HS-27A (cell line): ENCODE results near the gene DPEP2.
"Not testable (repeated sequence)": the region's sequence is repeated elsewhere in the genome, so short reads cannot be mapped to it uniquely, and the experiment has no call there.

ENCODE experiments used
- DNase-seq: peaks from one replicate; pipeline ENCODE4 v3.0.0-alpha.2; 2012; ENCODE audit warnings: low read depth, missing footprints

DPEP2 gene

DNA sequence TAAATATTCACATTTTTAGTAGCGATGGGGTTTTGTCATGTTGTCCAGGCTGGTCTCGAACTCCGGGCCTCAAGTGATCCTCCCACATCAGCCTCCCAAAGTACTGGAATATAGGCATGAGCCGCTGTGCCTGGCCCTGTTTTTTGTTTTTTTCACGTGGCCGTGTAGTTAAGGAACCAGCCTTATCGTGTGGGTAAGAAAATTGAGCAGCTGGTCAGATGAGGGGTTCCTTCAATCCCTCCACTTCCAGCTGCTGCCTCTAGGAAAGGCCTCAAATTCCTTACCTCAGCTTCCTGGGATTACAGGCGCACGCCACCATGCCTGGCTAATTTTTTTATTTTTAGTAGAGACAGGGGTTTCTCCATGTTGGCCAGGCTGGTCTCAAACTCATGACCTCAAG lies 5.9 kb upstream of the DPEP2 start:
- no peak for DNase-seq

DNA sequence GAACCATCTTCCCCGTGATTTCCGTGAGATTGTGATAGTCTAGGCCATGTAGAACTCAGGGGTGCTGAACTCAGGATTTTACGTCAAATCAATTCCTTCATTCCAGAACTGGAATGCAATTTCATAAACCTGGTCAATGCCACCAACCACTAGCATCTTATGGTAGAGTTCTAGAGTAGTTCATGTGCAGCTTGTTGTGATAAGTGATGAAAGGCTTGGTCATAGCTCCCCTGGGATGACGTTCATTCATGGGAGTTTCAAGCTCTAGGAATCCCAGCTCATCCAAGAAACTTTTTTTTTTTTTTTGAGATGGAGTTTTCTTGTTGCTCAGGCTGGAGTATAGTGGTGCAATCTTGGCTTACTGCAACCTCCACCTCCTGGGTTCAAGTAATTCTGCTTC lies 3.7 kb upstream of the DPEP2 start:
- no peak for DNase-seq

DNA sequence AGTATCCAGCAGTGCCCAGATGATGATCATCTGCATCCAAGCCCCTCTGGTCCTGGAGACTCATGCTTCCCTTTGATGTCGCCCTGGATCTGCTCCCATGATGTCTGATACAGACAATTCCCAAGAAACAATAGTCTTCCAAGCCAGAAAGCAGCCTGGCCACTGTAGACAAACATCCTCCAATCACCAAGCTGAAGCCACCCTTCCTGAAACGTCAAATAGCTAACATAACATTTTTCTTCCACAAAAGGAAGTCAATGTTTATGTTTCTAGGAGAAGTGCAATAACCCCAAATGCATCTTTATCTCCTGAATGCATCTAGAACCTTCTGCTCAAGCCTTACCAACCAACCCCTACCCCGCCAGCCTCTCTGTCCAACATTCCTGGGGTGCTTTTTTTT lies 1.2 kb upstream of the DPEP2 start:
- no peak for DNase-seq

DNA sequence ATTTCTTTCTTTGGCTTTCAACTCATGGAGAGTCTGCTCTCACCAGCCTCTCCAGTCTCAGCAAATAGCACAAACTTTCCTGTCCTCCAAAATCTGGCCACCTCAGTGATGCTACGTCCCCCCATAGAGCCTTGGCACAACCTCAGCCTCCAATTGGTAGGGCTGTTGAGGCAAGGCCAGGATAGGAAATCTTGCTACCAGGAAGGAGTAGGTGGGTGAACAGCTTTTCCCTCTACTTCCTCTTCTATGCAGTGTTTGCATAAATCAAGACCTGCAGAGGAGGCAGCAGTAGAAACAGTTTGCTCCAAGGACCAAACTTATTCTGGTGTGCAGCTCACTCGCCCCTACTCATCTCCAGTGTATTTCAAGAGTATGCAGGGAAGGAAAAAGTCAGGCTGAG lies 701 bp upstream of the DPEP2 start:
- DNase-seq = no peak

DNA sequence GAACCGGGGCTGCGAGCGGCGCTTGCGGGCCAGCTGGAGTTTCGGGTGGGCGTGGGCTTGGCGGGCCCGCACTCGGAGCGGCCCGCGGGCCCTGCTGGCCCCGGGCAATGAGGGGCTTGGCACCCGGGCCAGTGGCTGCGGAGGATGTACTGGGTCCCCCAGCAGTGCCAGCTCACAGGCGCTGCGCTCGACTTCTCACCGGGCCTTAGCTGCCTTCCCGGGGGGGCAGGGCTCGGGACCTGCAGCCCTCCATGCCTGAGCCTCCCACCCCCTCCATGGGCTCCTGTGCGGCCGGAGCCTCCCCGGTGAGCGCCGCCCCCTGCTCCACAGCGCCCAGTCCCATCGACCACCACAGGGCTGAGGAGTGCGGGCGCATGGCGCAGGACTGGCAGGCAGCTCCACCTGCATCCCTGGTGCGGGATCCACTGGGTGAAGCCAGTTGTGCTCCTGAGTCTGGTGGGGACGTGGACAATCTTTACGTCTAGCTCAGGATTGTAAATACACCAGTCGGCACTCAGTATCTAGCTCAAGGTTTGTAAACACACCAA lies 979 bp downstream of the DPEP2 start:
- DNase-seq = not testable (repeated sequence)

DNA sequence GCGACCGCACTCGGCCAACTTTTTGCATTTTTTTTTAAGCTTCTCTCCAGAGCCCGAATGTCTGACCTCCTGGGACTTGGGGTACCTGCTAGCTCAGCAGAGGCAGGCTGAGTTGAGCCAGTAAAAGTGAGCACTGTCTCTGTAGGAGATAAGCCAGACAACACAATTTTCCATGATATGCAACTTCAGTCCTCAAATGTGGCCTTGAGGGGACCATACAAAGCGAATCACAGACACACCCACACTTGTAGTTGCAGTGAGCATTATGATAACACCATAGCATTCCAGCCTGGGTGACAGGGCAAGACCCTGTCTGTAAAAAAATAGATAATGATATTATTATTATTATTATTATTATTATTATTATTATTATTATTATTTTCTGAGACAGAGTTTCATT lies 2.6 kb downstream of the DPEP2 start:
- DNase-seq = no peak

DNA sequence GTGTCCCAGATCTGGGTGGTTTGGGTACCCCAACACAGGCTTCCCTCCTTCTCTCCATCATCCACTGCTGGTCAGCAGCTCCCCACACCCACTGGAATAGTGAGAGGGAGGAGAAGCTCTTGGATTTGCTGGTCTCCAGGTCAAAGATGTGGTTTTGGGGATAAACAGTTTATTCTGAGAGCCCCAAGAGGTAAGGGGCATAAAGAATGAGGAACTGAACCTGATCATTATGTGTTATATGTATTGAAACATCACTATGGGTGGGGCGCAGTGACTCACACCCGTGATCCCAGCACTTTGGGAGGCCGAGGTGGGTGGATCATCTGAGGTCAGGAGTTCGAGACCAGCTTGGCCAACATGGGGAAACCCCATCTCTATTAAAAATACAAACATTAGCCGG lies 3.9 kb downstream of the DPEP2 start:
- no peak for DNase-seq

DNA sequence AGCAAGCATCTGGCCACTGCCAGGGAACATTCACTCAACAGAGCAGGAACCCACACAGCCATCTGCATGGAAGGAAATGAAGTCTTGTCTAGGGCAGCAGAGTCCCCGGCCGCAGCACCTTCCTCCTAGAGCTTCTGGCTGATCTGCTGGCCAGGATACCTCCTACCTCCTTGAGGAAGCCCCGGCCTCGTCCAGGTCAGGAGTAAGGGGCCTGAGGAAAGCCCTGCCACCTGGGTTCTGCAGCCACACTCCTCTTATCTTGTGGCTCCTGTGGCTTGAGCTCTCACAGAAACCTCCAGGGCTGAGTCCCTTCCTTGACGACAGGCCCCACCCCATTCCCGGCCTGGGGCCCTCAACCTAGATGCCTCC lies 5.3 kb downstream of the DPEP2 start:
- not testable (repeated sequence) for DNase-seq

DNA sequence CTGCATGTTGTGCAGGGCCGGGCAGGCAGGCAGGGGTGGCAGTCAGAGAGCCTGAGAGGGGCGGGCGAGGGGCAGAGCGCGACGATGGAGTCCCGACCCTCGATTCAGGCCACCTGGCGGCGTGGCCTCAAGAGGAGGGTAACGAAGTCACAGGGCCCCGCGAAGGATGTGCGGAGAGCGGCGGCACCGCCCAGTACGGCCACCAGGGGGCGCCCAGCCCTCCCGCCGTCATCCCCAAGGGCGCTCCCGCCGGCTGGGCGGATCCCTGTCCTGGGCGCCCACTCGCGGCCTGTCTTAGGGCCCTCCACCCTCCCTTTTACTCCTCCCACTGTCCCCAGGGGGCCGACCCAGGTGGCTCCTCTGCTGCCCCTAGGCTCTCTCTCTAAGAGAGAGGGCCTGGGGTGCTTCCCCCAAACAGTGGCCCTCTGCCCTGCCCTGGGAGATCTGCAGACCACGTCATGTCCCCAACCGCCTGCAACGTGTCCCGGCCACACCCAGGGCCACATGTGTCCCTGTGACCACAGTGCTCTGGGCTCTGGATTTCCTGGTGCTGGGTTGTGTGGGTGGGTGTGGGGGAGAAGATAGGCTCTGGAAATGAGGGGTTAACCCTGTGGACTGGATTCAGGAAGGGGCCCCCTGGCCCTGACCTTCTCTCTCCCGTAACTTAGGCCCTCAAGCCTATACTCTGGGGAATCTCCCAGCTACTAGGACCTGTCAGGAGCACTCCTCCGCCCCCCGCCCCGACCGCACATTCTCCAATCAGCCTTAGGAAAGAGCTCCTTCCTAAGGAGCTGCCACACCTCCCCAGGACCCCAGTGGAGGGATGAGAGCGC lies 5.9 kb downstream of the DPEP2 start:
- DNase-seq = no peak

DNA sequence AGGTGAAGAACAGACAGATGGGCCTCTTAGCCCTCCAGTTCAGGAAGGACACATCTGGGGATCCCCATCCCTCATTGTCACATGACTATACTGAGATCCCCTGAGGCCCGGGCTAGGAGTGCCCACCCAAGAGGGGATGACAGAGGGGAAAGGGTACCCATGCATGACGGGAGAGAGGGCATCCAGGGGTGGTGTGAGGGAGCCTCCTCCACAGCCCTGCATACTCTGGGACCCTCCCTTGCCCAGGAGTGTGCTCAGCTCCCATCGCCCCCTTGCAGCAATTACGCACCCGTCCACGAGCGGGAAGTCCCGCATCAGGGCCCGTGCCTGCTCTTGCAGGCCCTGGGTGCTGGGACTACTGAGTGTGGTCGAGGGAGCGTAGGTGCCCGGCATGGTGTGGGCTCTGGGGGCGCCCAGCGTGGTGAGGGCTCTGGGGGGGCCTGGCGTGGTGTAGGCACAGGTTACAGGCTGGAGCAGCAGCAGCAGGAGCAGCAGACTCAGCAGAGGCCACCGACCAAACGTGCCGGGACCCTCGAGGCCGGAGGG lies 6.5 kb downstream of the DPEP2 start:
- DNase-seq = no peak

DNA sequence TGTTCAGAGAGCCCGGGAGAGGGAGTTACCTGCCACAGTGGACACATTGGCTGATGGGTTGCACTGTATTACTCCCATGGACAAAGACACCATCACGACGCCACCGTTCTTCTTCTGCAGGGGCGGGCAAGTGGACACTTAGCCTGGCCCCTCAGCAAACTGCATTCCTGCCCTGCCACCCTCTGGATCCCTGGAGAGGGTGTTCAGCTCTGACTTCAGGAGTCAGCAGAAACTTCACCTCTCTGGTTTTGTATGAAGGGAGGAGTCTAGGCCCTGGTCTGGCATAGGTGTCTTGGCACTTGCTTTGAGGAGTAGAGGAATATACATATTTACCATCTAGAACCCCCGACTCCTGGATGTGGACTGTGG lies 9.3 kb downstream of the DPEP2 start:
- no peak for DNase-seq

DNA sequence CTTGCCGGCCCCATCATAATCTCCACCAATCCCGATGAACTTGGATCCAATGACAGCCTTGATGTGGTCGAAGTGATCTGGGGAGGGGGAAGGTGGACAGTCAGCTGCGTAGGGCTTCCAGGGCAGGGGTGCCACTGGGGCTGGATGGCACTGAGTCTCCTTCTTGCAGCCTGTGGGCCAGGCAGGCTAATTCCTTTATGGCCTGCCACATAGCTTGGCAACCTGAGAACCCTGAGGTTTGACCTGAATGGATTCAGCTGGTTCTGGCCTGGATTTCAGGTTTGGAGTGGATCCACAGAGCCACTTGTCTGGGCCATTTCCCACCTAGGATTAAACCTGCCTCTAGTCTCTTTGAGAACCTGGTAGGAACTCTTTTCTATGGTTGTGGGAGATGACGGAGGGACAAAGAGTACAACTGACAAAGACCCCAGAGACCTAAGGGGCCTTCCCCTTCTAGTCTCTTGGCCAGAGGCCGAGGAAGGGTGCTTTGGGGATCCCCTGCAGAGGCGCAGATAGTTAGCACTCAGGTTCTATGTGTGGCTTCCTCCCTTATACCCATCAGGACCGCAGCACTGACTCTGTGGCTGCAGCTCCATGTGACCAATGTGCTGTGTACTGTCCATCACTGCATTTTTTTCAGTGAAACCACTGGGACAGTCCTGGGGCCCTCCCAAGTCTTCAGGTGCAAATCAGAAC lies 9.8 kb downstream of the DPEP2 start:
- no peak for DNase-seq

DNA sequence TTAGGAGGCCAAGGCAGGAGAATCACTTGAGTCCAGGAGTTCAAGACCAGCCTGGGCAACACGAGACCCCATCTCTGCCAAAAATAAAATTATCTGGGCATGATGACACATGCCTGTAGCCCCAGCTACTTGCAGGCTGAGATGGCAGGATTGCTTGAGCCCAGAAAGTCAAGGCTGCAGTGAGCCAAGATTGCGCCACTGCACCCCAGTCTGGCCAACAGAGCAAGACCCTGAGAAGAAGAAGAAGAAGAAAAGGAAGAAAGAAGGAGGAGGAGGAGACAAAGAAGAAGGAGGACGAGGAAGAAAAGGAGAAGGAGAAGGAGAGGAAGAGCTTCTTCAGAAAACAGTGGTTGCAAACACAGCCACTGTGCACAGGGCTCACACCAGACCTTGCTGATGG lies 10.6 kb downstream of the DPEP2 start:
- DNase-seq = no peak

DNA sequence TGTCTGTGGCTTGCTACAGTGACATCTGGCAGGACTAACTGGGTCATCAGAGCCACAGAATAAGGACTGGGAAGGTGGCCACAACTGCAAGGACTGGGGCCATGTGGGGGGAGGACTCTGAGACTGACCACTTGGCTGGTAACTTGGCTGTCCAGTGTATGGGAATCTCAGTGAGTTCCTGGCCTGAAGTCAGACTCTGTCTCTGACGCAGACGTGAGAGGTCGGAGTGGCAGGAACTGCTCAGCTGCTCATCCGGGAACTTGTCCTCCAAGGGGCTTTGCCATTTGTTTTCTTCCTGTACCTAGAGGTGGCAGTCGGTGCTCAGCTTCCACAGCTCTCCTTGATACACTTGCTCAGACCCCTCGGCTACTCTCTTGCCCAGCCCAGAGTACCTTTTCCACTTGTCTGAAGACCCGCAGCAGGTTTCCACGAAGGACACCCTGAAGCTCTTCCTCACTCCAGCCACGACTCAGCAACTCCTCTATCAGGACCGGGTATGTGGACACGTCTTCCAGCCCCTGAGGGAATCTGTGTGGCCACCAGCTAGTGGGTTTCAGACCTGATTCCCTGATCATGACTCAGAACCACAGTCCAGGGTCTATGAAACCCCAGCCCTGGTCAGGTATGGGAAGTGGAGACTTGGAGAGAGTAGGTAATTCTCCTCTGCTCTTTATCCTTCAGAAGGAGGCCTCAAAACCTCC lies 11.7 kb downstream of the DPEP2 start:
- no peak for DNase-seq

DNA sequence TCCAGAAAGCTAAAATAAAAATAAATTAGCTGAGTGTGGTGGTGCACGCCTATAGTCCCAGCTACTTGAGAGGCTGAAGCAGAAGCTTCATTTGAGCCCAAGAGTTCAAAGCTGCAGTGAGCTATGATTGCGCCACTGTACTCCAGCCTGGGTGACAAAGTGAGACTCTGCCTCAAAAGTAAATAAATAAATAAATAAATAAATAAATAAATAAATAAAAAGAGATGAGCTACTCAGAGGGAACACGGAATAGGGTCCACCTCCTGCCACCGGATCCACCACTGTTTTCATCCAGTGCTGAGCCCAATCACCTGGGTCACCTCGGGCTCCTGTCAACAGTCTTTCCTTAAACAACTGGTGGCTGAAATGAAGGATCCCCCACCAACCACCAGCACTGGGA lies 12.3 kb downstream of the DPEP2 start:
- DNase-seq = no peak

DNA sequence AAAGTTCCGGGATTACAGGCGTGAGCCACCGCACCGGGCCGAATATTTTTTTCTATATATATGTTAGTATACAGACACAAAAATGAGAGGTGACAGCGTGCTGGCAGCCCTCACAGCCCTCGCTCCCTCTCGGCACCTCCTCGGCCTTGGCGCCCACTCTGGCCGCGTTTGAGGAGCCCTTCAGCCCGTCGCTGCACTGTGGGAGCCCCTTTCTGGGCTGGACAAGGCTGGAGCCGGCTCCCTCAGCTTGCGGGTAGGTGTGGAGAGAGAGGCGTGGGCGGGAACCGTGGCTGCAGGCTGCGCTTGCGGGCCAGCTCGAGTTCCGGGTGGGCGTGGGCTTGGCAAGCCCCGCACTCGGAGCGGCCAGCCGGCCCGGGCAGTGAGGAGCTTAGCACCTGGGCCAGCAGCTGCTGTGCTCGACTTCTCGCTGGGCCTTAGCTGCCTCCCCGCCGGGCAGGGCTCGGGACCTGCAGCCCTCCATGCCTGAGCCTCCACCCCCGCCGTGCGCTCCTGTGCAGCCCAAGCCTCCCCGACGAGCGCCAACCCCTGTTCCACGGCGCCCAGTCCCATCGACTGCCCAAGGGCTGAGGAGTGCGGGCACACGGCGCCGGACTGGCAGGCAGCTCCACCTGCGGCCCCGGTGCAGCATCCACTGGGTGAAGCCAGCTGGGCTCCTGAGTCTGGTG lies 17.1 kb downstream of the DPEP2 start:
- DNase-seq = no peak

DNA sequence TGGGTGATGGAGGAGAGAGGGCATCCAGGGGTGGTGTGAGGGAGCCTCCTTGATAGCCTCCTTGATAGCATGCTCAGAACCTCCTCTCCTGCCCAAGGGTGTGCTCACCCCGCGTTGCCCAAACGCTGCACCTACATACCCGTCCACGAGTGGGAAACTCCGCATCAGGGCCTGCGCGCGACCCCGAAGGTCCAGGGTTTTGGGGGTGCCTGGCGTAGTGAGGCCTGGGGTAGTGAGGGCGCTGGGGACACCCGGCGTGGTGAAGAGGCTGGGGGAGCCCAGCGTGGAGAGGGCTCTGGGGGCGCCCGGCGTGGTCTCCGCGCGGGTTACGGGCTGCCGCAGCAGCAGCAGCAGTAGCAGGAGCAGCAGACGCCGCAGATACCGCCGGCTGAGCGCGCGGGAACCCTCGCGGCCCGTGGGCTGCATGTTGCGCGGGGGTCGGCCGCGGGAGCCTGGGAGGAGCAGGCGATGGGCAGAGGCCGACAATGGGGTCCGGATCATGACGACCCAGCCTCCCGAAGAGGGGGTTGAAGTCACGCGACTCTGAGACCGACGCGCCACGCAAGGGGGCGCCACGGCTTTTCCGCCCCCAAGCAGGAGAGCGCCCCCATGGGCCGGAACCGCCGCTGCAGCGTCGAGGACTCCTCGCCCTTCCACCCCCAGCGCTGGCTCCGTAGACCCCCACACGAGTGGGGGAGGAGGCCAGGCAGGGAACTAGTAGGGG lies 19.2 kb downstream of the DPEP2 start, which contains the start of gene DPEP3:
Gene DPEP3, minus strand, starts transcription at position 545 of the 724 bp plus-strand sequence. Its CDS starts 119 bp downstream, at position 426.
- DNase-seq = no peak

DNA sequence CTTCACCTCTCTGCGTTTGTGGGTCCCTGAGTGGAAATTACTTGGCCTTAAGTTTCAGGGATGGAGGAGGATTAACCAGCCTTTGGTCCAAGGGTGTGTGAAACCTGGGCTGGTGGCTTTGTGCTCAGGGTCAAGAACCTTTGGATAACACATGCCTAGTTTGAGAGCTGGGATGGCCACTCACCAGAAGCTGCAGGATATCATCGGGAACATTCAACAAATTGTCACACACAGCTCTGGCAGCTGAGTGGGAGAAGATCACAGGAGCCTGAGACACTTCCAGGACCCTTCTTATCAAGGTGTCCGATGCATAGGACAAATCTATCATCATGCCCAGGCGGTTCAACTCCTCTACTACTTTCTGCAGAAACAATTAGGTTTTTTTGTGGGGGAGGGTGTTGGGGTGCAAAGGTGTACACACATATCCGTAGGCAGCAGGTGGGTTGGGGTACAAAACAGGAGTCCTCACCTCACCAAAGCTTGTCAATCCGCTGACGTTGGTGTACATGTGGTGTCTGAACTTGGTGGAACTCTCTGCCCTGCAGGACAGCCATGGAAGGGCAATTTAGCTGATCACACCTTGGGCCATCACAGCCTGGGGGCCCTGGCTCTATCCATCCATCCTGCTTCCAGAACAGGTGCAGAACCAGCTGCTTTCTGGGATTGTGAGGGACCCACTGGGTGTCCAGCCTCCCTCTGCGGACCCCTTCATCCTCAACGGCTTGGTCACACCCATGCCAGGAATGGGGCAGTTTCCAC lies 21.6 kb downstream of the DPEP2 start:
- no peak for DNase-seq

DNA sequence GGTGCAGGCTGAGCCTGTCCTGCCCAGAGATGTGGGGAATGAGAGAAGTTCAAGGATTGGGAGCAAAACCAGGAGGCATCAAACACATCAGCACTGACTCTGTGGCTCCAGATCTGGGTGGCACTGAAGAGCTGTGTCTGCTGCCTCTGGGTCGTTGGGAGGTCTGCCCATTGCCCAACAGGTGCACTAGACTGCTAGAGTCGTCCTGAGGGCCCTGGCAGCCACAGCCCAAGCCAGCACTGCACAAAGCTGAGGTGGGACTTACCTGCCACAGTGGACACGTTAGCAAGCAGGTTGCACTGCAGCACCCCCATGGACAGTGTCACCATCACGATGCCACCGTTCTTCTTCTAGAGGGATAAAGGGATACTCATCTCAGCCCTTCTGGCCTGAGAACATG lies 22.3 kb downstream of the DPEP2 start:
- no peak for DNase-seq

DNA sequence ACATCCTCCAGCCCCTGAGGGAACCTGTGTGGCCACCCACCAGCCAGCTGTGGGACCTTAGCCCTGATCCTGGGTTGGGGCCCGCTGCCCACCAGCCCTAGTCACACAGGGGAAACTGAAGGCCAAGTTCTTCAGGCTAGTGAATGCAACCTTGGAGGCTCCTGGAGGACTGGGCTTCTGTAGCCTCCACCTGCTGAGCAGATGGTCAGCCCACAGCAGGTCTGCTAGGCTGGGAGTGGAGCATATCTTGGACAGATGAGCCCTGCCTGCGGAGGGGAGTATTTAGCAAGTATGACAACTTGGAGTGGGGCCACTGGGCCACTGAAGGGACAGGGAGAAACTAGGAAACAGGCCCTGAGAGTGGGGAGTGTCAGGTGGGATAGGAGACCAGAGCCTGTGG lies 23.1 kb downstream of the DPEP2 start:
- no peak for DNase-seq
